Thyroid gland (tissue), 4 donors: ENCODE data around the gene IL6R. TPM values are rescaled to one million over a fixed set of nuclear protein-coding genes. Genes with fewer than 3 reads are reported as not detected.

Experiments used
- DNase-seq, 2 donors: peaks; one replicate each; pipeline ENCODE4 v3.0.0-alpha.2; 2019
- H3K27ac ChIP-seq, 3 donors: fragments of 200-600 bp; sonication (generic); 1 replicate in 2 of 3; 2 replicates in 1 of 3; pipeline ENCODE4 v1.5.1; 2016 to 2019; ENCODE audit warnings: mild to moderate bottlenecking in 1 of 3, moderate library complexity in 1 of 3
- H3K27me3 ChIP-seq: fragments of 200-600 bp; sonication (generic); one replicate; pipeline ENCODE4 v1.5.1; 2019
- H3K36me3 ChIP-seq, 2 donors: fragments of 200-600 bp; sonication (generic); one replicate each; pipeline ENCODE4 v1.5.1; 2016 to 2019
- H3K4me1 ChIP-seq, 2 donors: fragments of 200-600 bp; sonication (generic); one replicate each; pipeline ENCODE4 v1.5.1; 2017 to 2019
- H3K4me3 ChIP-seq, 3 donors: fragments of 200-600 bp; sonication (generic); replicated peaks in 1 of 3; 1 replicate in 2 of 3; 2 replicates in 1 of 3; pipeline ENCODE4 v1.5.1; 2016; ENCODE audit warnings: mild to moderate bottlenecking in 1 of 3
- H3K9me3 ChIP-seq: fragments of 200-600 bp; sonication (generic); one replicate; pipeline ENCODE4 v1.5.1; 2017
- CTCF ChIP-seq, 6 experiments: fragments of 200-600 bp in 3 of 6; fragments of 450-650 bp in 3 of 6; sonication (generic) in 3 of 6; IDR thresholded peaks; one replicate each; pipeline ENCODE4 v1.5.1; 2016 to 2019; ENCODE audit warnings: antibody characterized with exemption in 6 of 6, mild to moderate bottlenecking in 2 of 6, inconsistent platforms in 1 of 6, moderate library complexity in 1 of 6
- POLR2A ChIP-seq, 2 donors: fragments of 450-650 bp; IDR thresholded peaks; one replicate each; pipeline ENCODE4 v1.6.1; 2017; ENCODE audit warnings: antibody characterized with exemption in 2 of 2, mild to moderate bottlenecking in 2 of 2, moderate library complexity in 1 of 2
- WGBS, 2 donors: methylation state at CpG; one replicate each; pipeline ENCODE4 v1.1.5; 2017; 5-methylcytosine and 5-hydroxymethylcytosine counted together
- intact Hi-C: fragments of 100-400 bp; cut with DNase I; formaldehyde crosslinking; loops from one replicate; pipeline ENCODE4 v1.15.1; 2023
- total RNA-seq, 4 donors: library from RNA; depleted of rRNA; stranded (reverse); fragments of >200 nt; gene quantifications; one replicate each; pipeline ENCODE4 v1.2.3, GENCODE V29; 2016

Gene IL6R
- total RNA-seq, 4 donors from 2014 or later: 4.4 to 15.3 (median 7.4) TPM

GRCh38 chr1:154446292-154446691 lies 41.1 kb downstream of the IL6R start:
- Histone ChIP-seq H3K36me3 (peaks cover 4 to 8% of the 10 kb centered on the region in 2 donors), H3K27me3 (no peaks in the 10 kb centered on the region), H3K4me1 (no peaks in the 10 kb centered on the region), H3K27ac (no peak overlapping the region), H3K9me3 (no peaks in the 10 kb centered on the region), H3K4me3 (no peak overlapping the region)
- TF ChIP-seq POLR2A (IDR thresholded peaks at IDR 0.05): no peak
- TF ChIP-seq CTCF (IDR thresholded peaks at IDR 0.05): no peak
- WGBS, 2 donors: 80 to 85% methylated on average over 10 of the region's 10 CpGs
- DNase-seq: no peak
- intact Hi-C loops: no loop called here

- intact Hi-C loops: no loop called here
- 95 to 97% methylated on average over 6 of the region's 6 CpGs for WGBS, 2 donors
These were observed 41.6 kb downstream of the IL6R start for GRCh38 chr1:154446789-154447188.

GRCh38 chr1:154448331-154448811 lies 43.2 kb downstream of the IL6R start:
- H3K4me3 ChIP-seq: no peak overlapping the region
- H3K27ac ChIP-seq: no peak overlapping the region
- 63 to 70% methylated on average over 7 of the region's 7 CpGs for WGBS, 2 donors
- intact Hi-C loops: no loop called here
- no peaks in the 10 kb centered on the region for H3K9me3 ChIP-seq
- TF ChIP-seq POLR2A (IDR thresholded peaks at IDR 0.05): no peak
- TF ChIP-seq CTCF (IDR thresholded peaks at IDR 0.05): no peak
- H3K36me3 ChIP-seq: peaks cover 4 to 8% of the 10 kb centered on the region in 2 donors
- no peaks in the 10 kb centered on the region for H3K27me3 ChIP-seq
- DNase-seq: no peak
- H3K4me1 ChIP-seq: no peaks in the 10 kb centered on the region

More at GRCh38 chr1:154446789-154447188, 41.6 kb downstream of the IL6R start:
- Histone ChIP-seq H3K36me3 (peaks cover 4 to 8% of the 10 kb centered on the region in 2 donors), H3K4me3 (no peak overlapping the region), H3K27me3 (no peaks in the 10 kb centered on the region), H3K4me1 (no peaks in the 10 kb centered on the region), H3K27ac (no peak overlapping the region), H3K9me3 (no peaks in the 10 kb centered on the region)
- no peak for DNase-seq
- TF ChIP-seq POLR2A (IDR thresholded peaks at IDR 0.05) (no peak), CTCF (IDR thresholded peaks at IDR 0.05) (no peak)

- H3K4me3 ChIP-seq: no peak overlapping the region
- no peaks in the 10 kb centered on the region for H3K4me1 ChIP-seq
- 76 to 83% methylated on average over 5 of the region's 5 CpGs for WGBS, 2 donors
- H3K27me3 ChIP-seq: no peaks in the 10 kb centered on the region
- intact Hi-C loops: no loop called here
- no peak for TF ChIP-seq CTCF (IDR thresholded peaks at IDR 0.05)
- TF ChIP-seq POLR2A (IDR thresholded peaks at IDR 0.05): no peak
- H3K36me3 ChIP-seq: peaks cover 4 to 15% of the 10 kb centered on the region in 2 donors
- no peak for DNase-seq
- H3K27ac ChIP-seq: no peak overlapping the region
- H3K9me3 ChIP-seq: no peaks in the 10 kb centered on the region
These were observed 48.0 kb downstream of the IL6R start for GRCh38 chr1:154453161-154453560.

- TF ChIP-seq POLR2A (IDR thresholded peaks at IDR 0.05): no peak
- no peak for TF ChIP-seq CTCF (IDR thresholded peaks at IDR 0.05)
- DNase-seq: no peak
- H3K4me1 ChIP-seq: no peaks in the 10 kb centered on the region
- intact Hi-C loops: no loop called here
- 73 to 79% methylated on average over 5 of the region's 5 CpGs for WGBS, 2 donors
- peaks cover 4 to 15% of the 10 kb centered on the region in 2 donors for H3K36me3 ChIP-seq
- no peak overlapping the region for H3K27ac ChIP-seq
- no peaks in the 10 kb centered on the region for H3K27me3 ChIP-seq
- H3K9me3 ChIP-seq: no peaks in the 10 kb centered on the region
- no peak overlapping the region for H3K4me3 ChIP-seq
These were observed 48.6 kb downstream of the IL6R start for GRCh38 chr1:154453574-154454352.
